ENCODE measurements around the gene TEX29.

The TEX29 gene

DNA sequence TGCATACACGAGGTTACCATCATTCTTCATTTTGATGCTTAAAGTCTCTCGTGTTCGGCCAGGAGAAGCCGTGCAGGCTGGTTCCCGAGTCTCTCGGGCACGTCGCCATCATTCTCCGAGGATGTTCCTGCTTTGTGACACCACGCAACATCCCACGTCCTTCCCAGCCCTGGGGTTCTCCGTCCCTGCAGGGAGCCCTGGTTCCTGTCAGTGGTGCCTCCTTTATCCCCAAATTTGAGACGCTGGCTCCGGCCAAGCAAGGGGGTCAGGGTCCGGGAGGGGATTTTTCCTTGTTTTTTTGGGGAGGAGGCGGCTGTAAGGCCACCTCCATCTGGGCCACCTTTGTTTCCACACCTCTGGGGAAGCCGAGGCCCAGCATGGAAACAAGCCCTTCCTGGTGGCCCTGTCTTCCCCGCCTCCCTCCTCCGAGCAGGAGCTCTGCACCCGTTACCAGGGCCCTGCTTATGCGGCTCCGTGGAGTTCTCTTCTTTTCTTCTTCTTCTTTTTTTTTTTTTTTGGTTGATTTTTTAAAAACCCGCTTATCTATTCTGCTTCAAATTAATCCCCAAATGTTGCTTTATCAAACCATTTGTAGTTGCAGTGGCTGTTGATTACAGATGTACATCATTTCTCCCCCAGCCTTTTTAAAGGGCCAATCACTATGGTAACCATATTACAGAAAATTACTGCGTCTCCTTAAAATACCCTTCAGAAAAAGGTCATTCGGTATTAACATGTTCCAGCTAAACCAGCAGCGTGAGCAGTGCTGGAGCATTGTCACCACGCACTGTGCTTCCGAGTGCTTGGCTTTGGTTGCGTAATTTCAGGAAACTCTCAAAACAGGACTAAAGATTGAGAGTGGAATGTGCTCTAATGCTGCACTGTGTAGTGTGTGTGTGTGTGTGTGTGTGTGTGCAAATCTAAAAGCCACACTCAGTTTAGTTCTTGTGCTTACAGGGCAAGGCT is 50.4 kb downstream of the TEX29 start:
- no peak for DNase-seq (ENCODE audit: low read depth)

DNA sequence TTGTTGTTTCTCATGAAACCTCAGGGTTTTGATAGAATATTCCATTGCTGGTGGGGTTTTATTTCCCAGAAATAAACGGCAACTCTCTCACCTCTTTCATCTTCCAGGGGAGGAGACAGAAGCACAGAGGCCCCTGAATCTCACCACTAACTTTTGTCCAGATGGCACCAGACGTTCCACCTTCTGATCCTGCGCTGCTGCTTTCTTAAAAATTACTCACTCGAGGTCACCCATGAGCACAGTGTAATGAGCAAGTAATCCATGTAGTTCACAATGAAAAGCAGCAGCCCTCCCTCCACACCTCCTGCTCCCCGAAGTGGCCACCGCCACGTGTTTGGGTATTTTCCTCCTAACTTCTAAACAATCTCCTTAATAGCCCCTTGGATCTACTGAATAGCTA is 51.3 kb downstream of the TEX29 start:
- no peak for DNase-seq (ENCODE audit: low read depth)

DNA sequence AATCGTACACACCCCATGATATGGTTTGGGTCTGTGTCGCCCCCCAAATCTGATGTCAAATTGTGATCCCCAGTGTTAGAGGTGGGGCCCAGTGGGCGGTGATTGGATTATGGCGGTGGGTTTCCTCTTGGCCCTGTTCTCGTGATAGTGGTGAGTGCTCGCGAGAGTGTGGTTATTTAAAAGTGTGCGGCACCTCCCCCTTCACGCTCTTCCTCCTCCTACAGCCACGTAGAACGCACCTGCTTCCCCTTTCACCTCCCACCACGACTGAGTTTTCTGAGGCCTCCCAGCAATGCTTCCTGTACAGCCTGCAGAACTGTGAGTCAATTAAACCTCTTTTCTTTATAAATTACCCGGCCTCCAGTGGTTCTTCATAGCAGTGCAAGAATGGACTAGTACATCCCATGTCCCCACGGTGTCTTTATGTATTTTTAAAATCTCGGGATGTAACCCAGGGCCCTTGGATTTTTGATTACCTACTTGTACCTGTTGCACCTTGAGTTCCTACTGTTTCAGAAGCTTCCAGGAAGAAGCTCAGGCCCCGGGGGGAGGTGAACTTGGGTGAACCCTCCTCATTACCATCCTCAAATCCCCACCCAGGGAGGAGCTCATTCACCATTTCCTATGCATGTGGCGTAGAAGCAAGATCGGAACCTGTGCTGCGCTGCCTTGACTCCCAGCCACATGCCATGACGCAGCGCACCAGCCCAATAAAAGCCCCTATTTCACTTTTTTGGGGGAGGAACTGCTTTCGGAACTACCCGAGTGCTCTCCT is 52.4 kb downstream of the TEX29 start:
- DNase-seq (ENCODE audit: low read depth), result no peak

DNA sequence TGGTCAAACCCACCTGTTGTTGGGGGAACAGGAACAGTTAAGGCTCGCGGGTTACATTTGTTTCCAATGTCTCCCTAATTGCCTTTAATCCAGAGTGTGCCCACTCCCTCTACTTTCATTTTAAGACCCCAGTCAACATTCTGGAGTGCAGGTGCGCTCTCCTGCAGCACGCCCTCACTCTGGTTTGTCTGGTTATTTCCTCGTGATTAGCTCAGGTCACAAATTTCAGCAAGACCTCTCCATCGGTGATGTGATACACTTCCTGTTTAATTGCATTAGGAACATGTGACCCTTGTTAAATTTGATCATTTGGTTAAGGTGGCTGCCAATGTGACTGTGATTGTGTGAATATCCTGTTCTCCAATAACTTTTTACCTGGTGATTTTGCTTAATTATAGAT is 53.0 kb downstream of the TEX29 start:
- DNase-seq (ENCODE audit: low read depth), result no peak

DNA sequence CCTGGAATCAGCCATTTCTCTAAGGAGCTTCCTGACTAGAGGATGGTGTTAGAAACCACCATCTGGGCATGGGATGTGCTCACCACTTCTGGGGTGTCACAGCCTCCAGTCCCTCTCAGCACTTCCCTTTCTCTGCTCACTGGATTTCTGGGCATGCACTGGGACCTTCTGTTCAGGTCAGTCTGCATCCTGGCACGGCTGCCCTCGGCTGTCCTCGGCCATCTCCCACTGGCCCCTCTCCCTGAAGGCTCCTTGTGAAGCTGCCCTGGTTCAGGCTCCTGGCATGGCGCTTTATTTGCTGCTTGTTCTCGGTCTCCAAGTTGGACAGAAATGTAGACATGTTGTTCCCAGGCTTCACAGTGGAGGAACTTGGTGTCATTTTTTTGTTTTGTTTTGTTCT is 60.0 kb downstream of the TEX29 start:
- no peak for DNase-seq (ENCODE audit: low read depth)

DNA sequence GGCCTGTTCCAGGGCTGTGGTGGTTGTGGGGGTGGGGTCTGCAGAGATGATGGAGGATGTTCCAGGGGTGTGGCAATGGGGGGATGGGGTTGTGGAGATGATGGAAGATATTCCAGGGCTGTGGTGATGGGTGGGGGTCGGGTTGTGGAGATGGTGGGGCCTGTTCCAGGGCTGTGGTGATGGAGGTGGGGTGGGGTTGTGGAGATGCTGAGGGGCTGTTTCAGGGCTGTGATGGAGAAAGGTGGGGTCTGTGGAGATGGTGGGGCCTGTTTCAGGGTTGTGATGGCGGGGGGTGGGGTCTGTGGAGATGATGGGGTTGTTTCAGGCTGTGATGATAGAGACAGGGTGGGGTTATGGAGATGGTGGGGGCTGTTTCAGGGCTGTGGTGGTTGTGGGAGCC is 62.0 kb downstream of the TEX29 start:
- no peak for DNase-seq (ENCODE audit: low read depth)

DNA sequence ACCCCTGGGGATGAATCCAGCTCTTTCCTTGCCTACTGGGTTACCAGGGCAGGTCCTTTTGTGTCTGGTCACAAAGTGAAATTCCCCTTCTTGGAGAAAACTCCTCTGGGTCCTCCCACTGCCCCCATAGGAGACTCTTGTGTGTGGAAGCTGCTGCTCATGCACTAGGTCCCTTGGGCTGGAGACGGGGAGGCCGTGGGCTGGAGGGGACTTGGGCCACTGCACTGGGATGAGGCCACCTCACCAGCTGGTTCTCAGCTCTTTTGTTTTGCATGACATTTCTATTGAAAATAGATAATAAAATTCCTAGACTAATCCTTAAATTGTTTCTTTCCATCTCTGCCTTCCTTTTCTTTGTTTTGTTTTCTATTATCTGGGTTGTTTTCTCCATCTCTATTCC is 62.4 kb downstream of the TEX29 start:
- no peak for DNase-seq (ENCODE audit: low read depth)

DNA sequence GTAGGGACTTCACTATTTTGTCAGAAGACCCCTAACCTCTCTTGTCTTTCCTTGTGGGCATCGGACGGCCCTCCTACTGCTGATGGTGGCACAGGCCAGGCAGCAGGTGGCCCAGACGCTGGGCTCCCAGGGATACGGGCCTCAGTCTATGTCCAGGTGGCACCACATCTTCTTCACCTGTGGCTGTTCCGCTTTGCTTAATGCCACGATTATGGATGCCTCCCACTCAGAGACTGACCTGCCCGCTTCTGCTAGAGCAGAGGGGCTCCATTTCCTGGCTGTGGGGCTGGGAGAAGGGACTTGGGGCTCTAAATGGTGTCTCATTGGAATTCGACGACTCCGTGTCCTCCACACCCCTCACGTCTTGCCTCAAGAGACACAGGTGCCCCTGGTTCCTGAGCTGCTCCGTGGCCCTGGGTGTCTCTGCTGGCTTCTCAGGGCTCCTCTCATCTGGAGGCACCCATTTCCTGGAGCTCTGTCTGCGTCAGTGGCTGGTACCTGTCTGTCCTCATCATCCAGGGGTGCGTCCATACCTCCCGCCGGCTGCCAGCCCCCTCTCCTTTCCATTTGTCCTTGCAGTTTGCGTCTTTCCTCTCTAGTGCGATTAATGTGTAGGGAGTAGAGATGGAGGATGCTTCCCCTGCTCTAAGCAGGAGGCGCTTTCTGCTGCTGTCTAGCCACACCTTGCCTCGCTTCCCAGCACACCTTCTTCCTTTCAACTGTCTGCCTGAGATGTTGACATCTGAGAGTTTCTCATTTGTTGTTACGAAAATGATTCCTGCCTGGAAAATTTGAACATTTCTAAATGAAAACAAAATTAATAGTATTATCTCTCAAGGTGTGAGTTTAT is 63.4 kb downstream of the TEX29 start:
- no peak for DNase-seq (ENCODE audit: low read depth)

DNA sequence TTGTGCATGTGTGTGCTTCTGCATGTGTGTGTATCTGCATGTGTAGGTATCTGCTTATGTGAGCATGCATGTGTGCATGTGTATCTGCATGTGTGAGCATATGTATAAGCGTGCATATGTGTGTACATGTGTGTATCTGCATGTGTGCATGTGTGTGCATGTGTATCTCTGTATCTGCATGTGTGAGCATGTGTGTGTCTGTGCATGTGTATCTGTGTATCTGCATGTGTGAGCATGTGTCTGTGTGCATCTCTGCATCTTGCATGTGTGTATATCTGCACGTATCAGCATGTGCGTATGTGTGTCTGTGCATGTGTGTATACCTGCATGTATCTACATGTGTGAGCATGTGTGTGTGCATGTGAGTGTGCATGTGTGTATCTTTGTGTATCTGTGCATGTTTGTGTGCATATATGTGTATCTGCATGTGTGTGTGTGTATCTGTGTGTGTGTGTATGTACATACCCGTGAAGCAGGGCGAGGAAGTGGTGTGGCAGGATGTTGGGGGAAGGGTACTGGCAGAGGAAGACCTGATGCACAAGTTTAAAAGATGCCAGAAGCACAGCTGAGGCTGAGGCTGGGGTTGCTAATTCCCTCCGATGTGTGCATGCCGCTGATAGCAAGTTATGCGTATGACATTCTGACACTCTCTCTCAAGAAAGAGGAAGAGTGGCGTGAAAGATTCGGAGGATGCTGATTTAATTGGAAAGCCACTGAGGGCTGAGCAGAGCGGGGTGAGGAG is 64.2 kb downstream of the TEX29 start:
- DNase-seq (ENCODE audit: low read depth), result no peak

DNA sequence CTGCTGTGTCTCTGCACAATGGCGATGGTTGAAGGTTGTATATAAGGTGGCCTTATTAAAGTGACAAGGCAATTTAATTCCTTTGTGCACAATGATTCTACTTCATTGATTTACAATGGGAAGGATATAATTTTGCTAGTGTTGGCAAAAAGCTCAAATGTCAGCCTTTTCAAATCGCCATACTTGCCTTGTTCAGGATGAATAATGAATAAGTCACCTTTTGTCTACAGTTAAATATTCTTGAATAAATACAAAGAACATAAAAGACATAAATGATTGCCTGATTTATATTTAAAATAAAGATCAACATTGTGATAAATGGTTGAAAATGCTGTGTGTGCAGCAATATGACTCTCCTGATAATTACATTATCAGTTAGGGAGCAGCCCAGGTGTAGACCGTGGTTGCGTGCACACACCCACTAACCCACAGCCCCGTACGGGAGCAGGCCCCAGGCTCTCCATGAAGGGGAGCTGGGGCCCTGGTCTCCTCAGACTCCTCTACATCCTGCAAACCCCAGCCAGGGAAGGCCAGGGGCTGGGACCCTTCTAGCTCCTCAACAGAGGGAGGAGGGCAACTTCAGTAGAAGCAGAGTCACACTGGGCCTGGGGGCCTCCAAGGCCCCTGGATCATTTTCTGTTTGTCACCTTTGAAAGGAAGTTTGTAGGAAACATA is 64.9 kb downstream of the TEX29 start:
- DNase-seq (ENCODE audit: low read depth), result no peak

DNA sequence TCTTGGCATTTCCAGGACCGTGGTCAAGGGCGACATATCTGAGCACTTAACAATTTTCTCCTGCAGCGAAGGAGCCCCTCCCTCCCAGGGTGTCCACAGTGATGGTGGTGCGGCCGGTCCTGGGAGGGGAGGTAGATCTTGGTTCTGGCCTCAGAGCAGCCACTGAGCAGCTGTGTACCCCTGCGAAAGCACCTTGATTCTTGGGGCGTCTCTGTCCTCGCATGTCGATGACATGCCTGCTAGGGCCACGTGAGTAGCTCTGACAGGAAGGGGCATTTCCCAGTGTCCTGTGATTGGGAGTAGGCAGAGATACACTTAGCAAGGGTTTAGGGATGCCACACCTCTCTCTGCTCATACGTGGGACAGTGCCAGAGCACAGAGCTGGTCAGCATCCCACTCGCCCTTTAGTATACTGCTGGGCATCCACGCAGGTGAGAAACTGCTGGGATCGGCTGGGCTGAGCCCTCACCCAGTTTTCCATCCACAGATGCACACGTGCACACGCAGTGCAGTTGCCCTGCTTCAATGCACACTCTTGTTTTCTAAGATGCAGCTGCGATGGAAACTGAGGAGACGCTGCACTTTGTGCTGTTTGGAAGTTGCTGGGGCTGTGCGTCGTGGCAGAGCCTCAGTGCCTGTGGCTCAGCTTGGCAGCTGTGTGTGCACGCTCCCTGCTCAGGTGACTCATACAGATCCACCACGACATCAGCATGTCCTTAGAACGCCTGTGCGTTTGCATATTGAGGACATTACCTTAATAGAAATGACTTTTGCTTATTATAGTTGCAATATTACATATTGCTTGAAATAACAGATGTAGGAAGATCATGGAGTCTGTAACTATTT is 66.8 kb downstream of the TEX29 start:
- DNase-seq (ENCODE audit: low read depth), result no peak

DNA sequence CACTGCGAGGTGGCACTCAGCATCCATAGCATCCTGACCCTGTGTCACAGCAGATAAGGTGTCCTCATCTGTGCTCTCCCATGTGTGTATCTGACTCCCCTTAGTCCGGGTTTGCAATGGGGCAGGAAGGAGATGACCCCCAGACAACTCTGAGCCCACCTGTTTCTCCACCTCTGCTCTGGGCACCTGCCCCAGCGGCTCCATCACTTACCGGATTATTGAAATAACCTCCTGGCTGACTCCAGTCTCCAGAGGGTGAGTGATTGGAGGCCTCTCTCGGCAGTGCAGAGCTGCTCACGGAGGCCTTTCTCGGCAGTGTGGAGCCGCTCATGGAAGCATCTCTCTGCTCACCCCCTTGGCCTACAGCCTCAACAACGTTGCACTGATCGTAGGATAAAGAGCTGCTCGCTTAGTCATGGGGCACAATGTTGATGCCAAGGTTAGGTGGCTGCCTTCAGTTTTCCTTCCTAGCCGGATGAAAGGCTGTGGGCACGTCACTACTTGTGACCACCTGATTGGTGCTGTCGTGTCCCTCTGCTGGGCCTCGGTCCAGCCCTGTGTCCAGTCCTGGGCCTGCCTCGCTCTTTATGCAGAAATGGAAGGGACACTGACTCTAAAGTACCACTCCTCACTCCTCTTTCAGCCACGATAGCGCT is 67.6 kb downstream of the TEX29 start:
- no peak for DNase-seq (ENCODE audit: low read depth)

DNA sequence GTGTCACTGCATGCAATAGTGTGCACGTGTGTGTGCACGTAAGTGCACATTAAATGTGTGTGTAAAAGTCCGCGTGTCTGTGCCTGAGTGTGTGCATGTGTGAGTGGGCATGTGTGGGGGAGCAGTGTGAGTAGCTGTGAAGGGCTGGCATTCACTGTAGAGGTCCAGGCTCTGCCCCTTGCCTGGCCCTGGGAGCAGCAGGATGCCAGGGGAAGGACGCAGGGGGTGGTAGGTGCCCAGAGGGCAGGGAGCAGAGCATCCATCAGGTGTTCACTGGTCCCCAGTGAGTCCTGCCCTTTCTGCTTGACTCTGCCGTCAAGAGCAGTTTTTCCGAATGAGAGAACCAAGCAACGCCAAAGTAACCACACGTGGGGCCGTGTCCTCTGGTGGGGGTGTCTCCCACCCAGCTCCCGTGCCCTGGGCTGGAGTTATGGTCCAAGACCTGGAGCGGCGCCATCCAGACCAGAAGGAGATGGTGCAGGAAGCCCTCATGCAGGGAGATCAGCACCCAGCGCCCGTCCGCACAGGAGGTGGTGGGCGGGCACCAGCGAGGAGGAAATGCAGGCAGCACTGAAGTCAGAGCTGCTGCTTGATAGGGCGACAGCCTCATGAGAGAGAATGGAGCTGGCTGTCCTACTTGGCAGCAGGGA is 68.5 kb downstream of the TEX29 start:
- DNase-seq (ENCODE audit: low read depth), result no peak

DNA sequence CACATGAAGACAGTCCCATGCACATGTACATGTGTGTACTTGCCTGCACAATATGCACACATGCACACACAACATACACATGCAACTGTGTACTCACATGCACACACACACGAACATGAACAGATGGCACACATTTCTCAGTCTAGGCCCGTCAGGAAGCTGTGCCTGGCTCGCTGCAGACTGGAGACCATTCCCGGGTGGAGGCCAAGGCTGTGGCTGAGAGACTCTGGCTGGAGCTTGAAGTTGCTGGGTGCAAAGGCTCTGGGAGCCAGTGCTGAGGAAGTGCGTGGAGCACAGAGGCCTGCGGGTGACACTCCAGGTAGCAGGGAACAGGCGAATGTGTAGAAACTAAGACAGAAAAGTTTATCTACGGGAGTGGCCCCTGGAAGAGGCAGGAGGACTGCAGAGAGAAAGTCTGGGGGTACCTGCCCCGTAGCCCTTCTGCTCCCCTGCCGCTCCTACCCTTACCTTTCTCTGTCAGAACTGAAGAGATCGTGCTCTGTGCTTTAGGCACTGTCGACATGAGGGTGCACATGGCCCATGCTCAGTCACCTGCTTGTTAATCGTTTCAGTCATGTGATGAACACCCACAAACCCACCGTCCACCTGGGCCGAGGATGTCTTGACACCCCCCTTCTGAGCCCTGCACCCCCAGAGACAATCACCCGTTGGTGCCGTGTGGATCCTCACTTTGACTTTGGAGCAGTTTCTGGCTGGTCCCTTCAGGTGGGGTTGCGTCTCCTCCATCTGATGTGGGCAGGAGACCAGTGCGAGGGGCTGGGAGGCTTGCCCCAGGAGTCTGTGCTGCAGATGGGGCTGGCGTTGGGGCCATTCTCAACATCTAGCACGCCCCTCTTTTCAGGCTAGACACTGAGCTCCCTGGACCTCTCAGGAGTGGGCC is 69.4 kb downstream of the TEX29 start:
- DNase-seq (ENCODE audit: low read depth), result no peak

DNA sequence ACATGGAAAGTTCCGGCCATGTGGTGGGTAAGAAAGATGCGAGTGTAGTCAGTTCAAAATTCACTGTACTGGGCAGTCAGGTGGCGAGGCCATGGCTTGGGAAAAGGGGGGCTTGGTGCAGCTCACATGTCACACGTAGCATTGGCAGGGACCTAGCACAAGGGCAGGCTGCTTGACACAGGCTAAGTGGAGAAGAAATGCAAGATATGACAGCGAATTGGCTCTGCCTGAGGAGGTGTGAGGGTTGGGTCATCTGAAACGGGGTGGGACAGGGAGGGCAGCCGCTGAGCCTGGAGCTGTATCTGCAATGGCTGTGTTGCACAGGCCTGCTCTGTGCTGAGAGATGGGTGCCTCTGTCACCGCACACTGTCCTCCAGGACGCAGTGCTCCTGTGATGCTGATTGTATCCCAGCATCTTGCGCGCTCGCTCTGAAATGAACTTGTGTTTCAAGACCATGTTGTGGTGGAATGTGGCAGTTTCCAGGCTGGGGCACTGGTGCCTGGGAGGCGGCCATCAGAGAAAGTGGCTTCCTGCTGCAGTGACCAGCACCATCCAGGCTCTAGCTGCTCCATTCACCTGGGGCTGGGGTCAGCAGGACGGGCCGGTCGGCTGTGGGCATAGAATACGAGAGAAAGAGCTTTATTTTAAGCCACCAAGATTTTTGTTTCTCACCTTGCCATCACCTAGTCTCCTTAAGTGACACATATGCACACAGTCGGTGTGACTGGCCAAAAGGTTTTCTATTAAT is 70.3 kb downstream of the TEX29 start:
- no peak for DNase-seq (ENCODE audit: low read depth)

DNA sequence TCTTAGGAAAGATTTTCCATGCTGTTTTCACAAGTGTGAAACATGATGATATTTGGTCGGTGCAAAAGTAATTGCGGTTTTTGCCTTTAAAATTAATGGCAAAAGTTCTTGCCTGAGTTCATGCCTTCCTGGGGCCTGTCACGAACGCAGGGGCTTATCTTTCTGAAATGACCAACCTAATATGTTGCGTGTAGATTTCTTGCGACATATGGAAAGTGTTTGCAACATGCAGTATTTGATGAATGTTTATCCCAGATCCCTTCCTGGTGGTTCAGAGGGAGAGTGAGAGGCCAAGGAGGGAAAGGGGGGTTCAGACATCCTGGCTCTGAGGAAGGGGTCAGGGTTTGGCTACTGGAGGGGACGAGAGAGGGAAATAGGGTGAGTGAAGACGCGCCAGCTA is 72.0 kb downstream of the TEX29 start:
- DNase-seq (ENCODE audit: low read depth), result no peak

DNA sequence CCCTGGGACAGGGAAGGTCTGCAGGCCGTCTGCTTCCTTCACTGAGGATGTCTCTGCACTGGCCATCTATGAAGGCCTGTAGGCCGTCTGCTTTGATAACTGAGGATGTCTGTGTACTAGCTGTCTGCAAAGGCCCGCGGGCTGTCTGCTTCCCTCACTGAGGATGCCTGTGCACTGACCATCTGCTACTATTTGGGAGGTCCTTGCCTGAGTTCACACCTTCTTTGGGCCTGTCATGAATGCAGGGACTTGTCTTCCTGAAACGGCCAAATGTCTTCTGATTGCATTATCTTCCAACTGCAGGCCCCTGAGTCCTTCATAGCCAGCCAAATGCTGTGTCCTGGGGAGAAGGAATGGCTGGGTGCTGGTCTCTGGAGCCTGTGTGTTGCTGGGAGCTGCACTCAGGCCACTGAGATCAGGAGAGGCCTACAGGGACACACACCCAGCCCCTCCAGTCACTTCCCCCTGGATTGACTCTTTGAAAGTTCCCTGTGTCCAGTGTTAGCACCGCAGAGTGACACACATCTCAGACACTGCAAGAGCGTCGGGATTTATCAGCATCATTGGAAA is 72.9 kb downstream of the TEX29 start:
- no peak for DNase-seq (ENCODE audit: low read depth)
